ENCODE measurements around the gene CPT1C. TPM values are rescaled to one million over a fixed set of nuclear protein-coding genes. Genes with fewer than 3 reads are reported as not detected.

CPT1C gene
- total and polyA plus RNA-seq, 2 of the 8 experiments (the other 6 are each of a cell fraction or from before 2014, with no cell fraction given) = 79.6 to 91.8 TPM

DNA sequence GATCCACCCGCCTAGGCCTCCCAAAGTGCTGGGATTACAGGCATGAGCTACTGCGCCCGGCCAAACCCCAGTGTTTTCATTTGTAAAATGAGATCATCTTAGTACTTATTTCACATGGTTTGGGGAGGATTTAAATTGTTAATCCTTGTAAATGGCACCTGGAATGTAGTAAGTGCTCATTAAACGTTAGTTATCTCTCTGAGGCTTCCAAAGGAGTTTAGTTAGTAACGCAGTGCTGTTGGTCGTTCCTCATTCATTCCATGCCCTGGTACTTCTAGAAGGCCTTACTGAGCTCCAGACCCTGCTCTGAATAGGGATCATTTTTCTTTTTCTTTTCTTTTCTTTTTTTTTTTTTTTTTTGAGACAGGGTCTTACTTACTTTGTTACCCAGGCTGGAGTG is 5.2 kb downstream of the CPT1C start (continued):
- TF ChIP-seq GABPA (IDR thresholded peaks at IDR 0.05; ENCODE audit: borderline replicate concordance, insufficient read depth, low read length) = no peak
- TF ChIP-seq CREB1 (IDR thresholded peaks at IDR 0.05) = no peak
- no peak for TF ChIP-seq CBX8 (IDR thresholded peaks at IDR 0.05; ENCODE audit: borderline replicate concordance, low read depth, low read length)
- TF ChIP-seq, protein P1, sequence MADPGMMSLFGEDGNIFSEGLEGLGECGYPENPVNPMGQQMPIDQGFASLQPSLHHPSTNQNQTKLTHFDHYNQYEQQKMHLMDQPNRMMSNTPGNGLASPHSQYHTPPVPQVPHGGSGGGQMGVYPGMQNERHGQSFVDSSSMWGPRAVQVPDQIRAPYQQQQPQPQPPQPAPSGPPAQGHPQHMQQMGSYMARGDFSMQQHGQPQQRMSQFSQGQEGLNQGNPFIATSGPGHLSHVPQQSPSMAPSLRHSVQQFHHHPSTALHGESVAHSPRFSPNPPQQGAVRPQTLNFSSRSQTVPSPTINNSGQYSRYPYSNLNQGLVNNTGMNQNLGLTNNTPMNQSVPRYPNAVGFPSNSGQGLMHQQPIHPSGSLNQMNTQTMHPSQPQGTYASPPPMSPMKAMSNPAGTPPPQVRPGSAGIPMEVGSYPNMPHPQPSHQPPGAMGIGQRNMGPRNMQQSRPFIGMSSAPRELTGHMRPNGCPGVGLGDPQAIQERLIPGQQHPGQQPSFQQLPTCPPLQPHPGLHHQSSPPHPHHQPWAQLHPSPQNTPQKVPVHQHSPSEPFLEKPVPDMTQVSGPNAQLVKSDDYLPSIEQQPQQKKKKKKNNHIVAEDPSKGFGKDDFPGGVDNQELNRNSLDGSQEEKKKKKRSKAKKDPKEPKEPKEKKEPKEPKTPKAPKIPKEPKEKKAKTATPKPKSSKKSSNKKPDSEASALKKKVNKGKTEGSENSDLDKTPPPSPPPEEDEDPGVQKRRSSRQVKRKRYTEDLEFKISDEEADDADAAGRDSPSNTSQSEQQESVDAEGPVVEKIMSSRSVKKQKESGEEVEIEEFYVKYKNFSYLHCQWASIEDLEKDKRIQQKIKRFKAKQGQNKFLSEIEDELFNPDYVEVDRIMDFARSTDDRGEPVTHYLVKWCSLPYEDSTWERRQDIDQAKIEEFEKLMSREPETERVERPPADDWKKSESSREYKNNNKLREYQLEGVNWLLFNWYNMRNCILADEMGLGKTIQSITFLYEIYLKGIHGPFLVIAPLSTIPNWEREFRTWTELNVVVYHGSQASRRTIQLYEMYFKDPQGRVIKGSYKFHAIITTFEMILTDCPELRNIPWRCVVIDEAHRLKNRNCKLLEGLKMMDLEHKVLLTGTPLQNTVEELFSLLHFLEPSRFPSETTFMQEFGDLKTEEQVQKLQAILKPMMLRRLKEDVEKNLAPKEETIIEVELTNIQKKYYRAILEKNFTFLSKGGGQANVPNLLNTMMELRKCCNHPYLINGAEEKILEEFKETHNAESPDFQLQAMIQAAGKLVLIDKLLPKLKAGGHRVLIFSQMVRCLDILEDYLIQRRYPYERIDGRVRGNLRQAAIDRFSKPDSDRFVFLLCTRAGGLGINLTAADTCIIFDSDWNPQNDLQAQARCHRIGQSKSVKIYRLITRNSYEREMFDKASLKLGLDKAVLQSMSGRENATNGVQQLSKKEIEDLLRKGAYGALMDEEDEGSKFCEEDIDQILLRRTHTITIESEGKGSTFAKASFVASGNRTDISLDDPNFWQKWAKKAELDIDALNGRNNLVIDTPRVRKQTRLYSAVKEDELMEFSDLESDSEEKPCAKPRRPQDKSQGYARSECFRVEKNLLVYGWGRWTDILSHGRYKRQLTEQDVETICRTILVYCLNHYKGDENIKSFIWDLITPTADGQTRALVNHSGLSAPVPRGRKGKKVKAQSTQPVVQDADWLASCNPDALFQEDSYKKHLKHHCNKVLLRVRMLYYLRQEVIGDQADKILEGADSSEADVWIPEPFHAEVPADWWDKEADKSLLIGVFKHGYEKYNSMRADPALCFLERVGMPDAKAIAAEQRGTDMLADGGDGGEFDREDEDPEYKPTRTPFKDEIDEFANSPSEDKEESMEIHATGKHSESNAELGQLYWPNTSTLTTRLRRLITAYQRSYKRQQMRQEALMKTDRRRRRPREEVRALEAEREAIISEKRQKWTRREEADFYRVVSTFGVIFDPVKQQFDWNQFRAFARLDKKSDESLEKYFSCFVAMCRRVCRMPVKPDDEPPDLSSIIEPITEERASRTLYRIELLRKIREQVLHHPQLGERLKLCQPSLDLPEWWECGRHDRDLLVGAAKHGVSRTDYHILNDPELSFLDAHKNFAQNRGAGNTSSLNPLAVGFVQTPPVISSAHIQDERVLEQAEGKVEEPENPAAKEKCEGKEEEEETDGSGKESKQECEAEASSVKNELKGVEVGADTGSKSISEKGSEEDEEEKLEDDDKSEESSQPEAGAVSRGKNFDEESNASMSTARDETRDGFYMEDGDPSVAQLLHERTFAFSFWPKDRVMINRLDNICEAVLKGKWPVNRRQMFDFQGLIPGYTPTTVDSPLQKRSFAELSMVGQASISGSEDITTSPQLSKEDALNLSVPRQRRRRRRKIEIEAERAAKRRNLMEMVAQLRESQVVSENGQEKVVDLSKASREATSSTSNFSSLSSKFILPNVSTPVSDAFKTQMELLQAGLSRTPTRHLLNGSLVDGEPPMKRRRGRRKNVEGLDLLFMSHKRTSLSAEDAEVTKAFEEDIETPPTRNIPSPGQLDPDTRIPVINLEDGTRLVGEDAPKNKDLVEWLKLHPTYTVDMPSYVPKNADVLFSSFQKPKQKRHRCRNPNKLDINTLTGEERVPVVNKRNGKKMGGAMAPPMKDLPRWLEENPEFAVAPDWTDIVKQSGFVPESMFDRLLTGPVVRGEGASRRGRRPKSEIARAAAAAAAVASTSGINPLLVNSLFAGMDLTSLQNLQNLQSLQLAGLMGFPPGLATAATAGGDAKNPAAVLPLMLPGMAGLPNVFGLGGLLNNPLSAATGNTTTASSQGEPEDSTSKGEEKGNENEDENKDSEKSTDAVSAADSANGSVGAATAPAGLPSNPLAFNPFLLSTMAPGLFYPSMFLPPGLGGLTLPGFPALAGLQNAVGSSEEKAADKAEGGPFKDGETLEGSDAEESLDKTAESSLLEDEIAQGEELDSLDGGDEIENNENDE (IDR thresholded peaks at IDR 0.05; ENCODE audit: insufficient replicate concordance, low read length) = no peak
- TF ChIP-seq TAF1 (IDR thresholded peaks at IDR 0.05; ENCODE audit: low read depth, low read length) = no peak

All from H1 (cell line).